Measurements from ENCODE around the gene S100A7A. TPM values are rescaled to one million over a fixed set of nuclear protein-coding genes. Genes with fewer than 3 reads are reported as not detected.

Gene S100A7A
- total and polyA plus RNA-seq, 10 of the 15 experiments (the other 5 are each of a cell fraction or from before 2014, with no cell fraction given): not detected

DNA sequence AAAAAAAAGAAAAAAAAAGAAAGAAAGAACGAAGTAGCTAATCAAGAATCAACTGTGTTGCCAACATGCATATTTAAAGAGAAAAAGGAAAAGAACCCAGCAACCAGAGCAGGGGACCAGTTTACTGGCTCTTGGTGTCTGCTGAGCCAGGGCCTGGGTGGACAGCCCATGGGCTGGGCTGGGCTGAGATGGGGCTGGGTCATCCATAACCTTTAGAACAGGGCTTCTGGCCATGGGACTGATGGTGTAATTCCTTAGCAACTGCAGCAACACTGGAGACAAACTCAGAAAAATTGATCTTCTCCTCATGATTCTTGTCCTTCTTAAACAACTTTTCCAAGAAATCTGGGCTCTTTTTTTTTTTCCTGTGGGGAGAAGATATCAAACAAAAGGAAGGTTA is 10.5 kb downstream of the S100A7A start (continued):
- TF ChIP-seq ZNF687 (IDR thresholded peaks at IDR 0.05) (no peak), GABPA (IDR thresholded peaks at IDR 0.05; ENCODE audit: low read depth) (no peak)

DNA sequence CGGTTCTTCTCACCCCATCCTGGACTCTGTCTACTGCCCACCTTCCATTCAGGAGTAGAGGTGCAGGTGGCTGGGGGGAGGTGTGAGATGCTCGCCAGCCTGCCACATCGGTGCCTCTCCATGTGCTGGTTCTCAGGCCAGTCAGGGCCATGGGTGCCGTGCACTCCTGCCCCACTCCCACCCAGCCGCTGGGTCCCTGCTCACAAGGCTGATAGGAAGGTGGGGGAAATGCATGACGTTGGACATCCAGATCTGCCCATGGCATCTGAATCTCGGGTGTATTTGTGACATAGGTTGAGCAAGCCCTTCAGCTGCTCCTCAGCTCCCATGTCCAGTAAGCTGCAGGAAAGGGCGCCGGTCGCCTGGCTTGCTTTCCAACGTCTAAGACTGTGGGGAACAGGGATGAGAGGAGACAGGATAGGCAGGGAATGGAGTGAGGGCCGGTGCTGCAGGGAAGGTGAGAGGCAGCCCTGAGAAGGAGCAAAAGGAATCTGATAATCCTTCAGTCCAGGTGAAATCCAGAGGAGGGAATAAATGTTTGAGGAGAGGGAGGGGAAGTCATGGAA is 11.8 kb downstream of the S100A7A start:
- no peak for FAIRE-seq
- 21% methylated on average over 12 of the region's 12 CpGs for WGBS (ENCODE audit: insufficient coverage, insufficient replicate concordance, low lambda C conversion rate, missing lambda C conversion rate)
- SMC1A ChIA-PET (ENCODE audit: uncharacterized antibody, unreplicated experiment): no interaction called here

More for the DNA sequence above, 11.8 kb downstream of the S100A7A start:
- ChIA-PET POLR2A (no interaction called here), CTCF (no interaction called here), RAD21 (ENCODE audit: unreplicated experiment) (no interaction called here)
- TF ChIP-seq, protein P1, sequence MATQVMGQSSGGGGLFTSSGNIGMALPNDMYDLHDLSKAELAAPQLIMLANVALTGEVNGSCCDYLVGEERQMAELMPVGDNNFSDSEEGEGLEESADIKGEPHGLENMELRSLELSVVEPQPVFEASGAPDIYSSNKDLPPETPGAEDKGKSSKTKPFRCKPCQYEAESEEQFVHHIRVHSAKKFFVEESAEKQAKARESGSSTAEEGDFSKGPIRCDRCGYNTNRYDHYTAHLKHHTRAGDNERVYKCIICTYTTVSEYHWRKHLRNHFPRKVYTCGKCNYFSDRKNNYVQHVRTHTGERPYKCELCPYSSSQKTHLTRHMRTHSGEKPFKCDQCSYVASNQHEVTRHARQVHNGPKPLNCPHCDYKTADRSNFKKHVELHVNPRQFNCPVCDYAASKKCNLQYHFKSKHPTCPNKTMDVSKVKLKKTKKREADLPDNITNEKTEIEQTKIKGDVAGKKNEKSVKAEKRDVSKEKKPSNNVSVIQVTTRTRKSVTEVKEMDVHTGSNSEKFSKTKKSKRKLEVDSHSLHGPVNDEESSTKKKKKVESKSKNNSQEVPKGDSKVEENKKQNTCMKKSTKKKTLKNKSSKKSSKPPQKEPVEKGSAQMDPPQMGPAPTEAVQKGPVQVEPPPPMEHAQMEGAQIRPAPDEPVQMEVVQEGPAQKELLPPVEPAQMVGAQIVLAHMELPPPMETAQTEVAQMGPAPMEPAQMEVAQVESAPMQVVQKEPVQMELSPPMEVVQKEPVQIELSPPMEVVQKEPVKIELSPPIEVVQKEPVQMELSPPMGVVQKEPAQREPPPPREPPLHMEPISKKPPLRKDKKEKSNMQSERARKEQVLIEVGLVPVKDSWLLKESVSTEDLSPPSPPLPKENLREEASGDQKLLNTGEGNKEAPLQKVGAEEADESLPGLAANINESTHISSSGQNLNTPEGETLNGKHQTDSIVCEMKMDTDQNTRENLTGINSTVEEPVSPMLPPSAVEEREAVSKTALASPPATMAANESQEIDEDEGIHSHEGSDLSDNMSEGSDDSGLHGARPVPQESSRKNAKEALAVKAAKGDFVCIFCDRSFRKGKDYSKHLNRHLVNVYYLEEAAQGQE (IDR thresholded peaks at IDR 0.05; ENCODE audit: low read depth, low read length): no peak
- TF ChIP-seq JUND (IDR thresholded peaks at IDR 0.05; ENCODE audit: low read depth, low read length) (no peak), ZNF24 (IDR thresholded peaks at IDR 0.05) (no peak), YBX1 (IDR thresholded peaks at IDR 0.05) (no peak), RELA (IDR thresholded peaks at IDR 0.05; ENCODE audit: borderline replicate concordance, partially characterized antibody) (no peak)
- TF ChIP-seq, protein P2, sequence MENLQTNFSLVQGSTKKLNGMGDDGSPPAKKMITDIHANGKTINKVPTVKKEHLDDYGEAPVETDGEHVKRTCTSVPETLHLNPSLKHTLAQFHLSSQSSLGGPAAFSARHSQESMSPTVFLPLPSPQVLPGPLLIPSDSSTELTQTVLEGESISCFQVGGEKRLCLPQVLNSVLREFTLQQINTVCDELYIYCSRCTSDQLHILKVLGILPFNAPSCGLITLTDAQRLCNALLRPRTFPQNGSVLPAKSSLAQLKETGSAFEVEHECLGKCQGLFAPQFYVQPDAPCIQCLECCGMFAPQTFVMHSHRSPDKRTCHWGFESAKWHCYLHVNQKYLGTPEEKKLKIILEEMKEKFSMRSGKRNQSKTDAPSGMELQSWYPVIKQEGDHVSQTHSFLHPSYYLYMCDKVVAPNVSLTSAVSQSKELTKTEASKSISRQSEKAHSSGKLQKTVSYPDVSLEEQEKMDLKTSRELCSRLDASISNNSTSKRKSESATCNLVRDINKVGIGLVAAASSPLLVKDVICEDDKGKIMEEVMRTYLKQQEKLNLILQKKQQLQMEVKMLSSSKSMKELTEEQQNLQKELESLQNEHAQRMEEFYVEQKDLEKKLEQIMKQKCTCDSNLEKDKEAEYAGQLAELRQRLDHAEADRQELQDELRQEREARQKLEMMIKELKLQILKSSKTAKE (IDR thresholded peaks at IDR 0.05; ENCODE audit: low read depth, poor library complexity, severe bottlenecking): no peak
- no peaks in the 10 kb centered on the region for H3K36me3 ChIP-seq (ENCODE audit: control insufficient read depth in 2 of 2, insufficient read depth in 2 of 2, low read length in 1 of 2)
- no peaks in the 10 kb centered on the region for H3K79me2 ChIP-seq (ENCODE audit: control insufficient read depth, insufficient read depth, low read length)
- no peaks in the 10 kb centered on the region for H4K20me1 ChIP-seq (ENCODE audit: control insufficient read depth, insufficient read depth)
- in situ Hi-C loops (cut with MboI): no loop called here
- no peak overlapping the region for H2AFZ ChIP-seq (ENCODE audit: control insufficient read depth, low read depth, low read length)
- no peak overlapping the region for H3K9ac ChIP-seq (ENCODE audit: control insufficient read depth, insufficient read depth, low read length)
- no peaks in the 10 kb centered on the region for H3K4me1 ChIP-seq (ENCODE audit: control insufficient read depth, insufficient read depth, low read length)
- no peak for DNase-seq (ENCODE audit: low read depth, low spot score)
- no TSS peak for BruUV-seq (replicated peaks)
- no peaks in the 10 kb centered on the region; a peak in 2 of 4 replicates for H3K27me3 ChIP-seq (replicated peaks in 1 of 2; ENCODE audit: control insufficient read depth in 2 of 2, insufficient read depth in 2 of 2, low read length in 1 of 2)
- no peak overlapping the region for H3K4me3 ChIP-seq
- no peak overlapping the region for H3K4me2 ChIP-seq (ENCODE audit: control insufficient read depth, insufficient read depth)
- ATAC-seq: no peak
- no peaks in the 10 kb centered on the region for H3K9me3 ChIP-seq (replicated peaks; ENCODE audit: control insufficient read depth, insufficient read depth, low read length)
- no peak overlapping the region for H3K27ac ChIP-seq (ENCODE audit: control insufficient read depth, insufficient read depth)
- intact Hi-C loops (cut with micrococcal nuclease; ENCODE audit: unreplicated experiment): no loop called here

All from GM12878 (cell line).